ENCODE results near the gene CCBE1.

The CCBE1 gene

GRCh38 chr18:59437851-59438569 lies 259.2 kb downstream of the CCBE1 start:
- no peak for DNase-seq

DNA sequence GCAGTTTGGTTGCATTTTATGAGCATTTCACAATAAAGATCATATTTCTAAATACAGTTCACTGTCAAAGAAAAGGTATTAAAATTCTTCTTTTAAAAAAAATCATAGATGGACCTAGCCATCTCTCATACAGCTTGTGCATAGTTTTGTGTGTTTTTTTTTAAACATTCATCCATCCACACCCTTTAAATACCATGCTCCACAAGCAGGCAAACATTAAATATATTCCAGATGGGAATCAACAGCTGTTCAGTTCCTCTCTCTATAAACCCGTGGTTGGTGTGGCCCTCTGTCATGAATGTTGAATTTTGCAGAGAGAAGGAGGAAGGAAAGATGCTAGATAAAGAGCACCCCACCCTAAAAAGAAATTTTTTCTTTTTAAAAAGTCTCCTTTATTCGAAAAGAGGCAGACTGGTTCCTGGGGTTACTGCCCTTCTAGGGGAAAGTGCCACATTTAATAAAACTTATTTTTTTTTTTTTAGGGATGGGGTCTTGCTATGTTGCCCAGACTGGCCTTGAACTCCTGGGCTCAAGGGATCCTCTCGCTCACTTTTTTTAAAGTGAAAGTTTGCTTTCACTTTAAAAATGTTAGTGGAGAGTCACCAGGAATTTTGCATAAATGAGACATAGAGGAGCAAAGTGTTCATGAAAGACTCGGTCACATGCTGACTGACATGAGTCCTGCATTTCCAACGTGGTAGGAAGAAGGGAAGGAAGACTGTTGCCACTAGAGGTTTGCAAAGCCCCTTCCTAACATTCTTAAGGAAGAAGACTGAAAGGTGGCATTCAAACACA lies 264.2 kb downstream of the CCBE1 start:
- DNase-seq = peak; percentile 29

DNA sequence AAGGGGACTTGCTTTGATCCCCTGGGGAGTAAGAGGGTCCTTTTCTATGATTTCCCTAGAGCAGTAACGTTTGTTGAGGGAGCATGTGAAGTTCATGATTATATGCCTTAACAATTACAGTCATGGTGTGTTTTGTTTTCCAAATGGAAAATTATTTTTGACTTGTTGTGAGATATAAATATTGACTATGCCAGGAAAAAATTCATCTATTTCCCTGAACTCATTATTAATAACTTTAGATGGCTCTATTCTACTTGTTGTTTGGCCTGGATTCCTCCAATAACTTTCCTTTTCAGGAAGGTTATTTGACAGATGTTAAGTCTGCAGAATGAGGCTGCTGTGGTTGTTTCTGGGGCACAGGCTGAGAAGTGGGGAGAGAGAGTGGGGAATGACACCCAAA lies 266.1 kb downstream of the CCBE1 start:
- DNase-seq = no peak

DNA sequence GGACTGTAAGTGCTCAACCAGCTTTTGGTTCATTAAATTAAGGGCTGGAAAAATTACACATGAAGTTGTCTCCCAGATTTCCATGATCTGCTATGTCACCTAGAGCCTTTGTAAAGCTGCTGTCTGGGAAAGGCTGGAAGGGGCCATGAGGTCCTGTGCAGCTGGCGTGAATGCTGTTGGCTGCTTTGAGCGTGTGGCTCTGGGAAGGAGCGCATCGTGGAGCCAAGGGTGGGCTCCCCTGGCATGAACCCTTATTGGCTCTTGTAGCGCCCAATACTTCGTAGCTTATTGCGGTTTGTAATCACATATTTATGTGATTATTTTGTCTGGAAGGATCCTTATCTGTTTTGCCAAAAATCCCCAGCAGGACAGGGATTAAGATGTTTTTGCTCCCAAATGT lies 267.6 kb downstream of the CCBE1 start:
- DNase-seq = no peak

DNA sequence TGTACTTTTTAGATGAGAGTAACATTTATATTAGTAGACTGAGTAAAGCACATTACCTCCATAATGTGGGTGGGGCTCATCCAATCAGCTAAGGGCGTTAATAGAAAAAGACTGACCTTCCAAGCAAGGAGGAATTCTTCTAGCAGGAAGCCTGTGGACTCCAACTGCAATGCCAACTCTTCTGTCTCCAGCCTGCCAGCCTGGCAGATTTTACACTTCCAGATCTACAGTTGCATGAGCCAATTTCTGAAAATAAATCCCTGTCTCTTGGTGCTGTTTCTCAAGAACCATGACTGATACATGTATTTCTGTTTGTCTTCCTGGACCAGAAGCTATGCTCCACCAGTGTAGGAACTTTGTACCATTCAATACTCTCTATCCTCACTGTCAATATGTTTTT lies 269.2 kb downstream of the CCBE1 start:
- DNase-seq = no peak

- DNase-seq = no peak
Measured at GRCh38 chr18:59426855-59427254, 270.4 kb downstream of the CCBE1 start.

GRCh38 chr18:59423259-59423658 lies 274.0 kb downstream of the CCBE1 start:
- no peak for DNase-seq

GRCh38 chr18:59420244-59420643 lies 277.0 kb downstream of the CCBE1 start:
- DNase-seq = no peak

DNA sequence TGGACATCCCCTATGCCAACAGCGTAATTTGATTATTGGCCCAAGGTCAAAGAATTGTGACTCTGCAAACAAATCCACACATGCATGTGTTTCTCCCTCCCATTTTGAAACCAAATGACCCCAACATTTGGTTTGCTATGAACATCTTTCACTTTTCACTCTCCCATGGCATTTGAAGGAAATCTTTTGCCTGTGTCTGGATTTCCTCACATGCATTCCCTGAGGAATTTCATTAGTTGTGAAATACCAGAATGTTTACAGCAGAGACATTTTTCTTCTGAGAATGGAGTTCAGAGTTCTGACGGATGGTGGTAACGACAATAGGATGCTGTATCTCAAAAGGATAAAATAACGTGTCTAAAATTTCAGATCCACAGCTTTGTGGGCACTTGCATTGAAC lies 277.8 kb downstream of the CCBE1 start:
- DNase-seq = peak; percentile 51

GRCh38 chr18:59416818-59417217 lies 280.4 kb downstream of the CCBE1 start:
- no peak for DNase-seq

DNA sequence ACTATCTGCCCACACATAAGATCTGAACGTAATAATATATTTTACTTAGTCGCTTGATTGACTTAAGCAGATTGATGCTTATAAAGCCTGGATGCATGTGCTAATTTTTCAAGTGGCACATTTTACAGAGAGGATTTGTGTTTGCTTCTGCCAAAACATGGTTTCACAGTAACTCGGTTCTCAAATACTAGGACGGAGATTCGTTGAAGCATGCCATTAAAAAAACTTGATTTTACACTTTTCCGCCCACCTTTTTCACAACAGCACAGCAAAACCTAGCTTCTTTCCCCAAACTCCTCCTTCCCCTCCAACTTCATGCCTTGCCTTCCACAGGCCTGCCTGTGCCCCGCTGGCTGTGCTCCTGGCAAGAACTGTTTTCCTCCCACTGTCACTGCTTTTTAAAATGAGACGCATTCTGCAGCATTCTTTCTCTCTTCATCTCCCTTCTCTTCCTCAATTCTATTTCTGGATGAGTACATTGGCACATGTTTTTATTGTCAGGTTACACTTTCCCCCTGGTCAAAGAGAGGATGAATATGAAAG lies 283.0 kb downstream of the CCBE1 start:
- no peak for DNase-seq

- DNase-seq = peak; percentile 81
Measured at GRCh38 chr18:59402432-59403090, 294.7 kb downstream of the CCBE1 start.

GRCh38 chr18:59400407-59400806 lies 296.8 kb downstream of the CCBE1 start:
- DNase-seq = no peak

- DNase-seq = no peak
Measured at GRCh38 chr18:59395226-59396175, 301.7 kb downstream of the CCBE1 start.

DNA sequence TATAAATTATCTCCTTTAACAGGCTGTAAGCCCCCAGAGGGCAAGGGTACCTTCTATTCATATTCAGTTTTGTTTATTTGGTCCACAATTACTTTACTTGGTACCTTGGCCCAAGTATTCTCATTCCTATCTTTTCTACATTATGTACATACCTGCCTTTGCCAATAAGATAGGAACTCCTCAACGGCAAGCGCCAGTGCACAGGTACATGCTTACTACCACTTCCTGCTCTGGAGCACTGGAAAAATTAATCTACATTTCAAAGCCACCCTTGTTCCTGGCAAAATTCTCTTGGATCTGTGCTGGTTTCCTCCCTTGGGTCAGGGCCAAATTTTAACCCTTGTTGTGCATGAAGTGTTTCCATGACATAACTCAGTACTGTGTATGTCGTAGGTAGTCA lies 303.8 kb downstream of the CCBE1 start:
- no peak for DNase-seq

DNA sequence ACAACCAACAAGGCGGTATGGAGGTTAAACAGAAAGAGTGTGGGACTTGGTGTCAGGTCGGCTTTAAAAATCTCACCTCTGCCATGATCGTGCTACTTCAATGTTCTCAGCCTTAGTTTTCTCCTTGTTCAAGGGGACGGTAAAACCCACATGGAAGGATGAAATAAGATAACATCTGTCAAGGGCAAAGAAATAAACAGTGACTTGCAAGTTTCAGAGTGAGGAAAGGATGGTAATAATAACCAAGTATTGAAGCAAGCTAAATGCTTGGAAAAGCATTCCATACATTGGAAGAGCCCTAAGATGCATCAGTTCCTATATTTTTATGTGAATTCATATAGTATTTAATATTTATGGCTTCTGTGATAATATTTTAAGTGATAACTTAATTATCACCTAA lies 308.4 kb downstream of the CCBE1 start:
- no peak for DNase-seq

GRCh38 chr18:59387687-59388565 lies 309.3 kb downstream of the CCBE1 start:
- DNase-seq = no peak

DNA sequence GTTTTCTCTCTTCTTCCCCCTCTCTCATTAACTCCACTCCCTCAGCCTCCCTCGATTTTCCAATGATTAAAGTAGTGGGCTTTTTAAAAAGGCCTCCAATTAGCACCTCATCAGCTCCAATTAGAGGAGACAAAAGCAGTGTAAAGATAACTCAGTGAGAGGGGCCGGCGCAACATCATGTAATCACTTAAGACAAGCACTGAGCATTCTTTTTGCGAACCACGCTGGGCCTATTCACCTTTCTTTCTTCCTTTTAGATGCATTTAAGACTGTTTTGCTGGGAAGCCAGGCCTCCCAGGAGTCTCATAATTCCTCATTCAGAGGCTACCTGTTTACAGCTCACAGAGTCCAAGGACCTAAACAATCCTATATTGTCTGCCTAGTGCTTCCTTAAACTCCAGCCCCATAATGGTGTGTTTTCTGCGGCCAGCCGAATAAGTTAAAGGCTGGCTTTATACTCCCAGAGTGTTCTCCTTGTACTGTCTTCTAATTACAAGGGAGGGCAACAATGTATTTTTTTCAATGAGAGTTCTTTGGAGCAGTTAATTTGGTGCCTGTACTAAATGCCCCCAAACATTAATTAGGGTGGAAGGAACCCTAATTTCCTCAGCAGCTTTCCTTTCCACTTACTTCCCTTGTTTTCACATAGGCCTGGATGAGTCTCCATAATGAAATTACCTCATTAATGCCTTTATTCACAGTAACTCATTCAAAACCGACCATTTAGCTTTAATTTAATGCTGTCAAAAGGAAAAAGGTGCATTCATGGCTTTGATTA lies 310.1 kb downstream of the CCBE1 start:
- no peak for DNase-seq

DNA sequence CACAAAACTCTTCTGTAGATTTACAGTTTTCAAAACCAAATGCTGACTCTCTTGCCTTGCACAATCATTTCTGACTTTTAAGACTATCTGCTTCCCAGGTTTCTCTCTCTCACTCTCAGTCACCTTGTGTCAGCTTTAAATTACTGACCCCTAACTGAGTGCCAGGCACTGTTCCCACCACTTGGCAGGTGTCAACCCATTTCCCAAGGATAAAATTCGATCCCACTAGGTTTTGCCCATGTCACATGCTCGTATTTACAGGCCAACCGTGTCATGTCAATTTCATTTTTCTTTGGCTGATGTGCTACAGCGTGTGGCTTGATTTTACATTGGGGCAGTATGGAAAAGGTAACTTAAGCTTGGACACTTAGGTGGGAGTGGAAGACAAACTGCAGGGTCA lies 312.0 kb downstream of the CCBE1 start:
- no peak for DNase-seq

- no peak for DNase-seq
Measured at GRCh38 chr18:59383851-59384250, 313.4 kb downstream of the CCBE1 start.

Measured in fibroblast of skin of back (primary cell).